WTC11 (cell line): ENCODE data around the gene CCDC198.

Source experiments
- ZBTB21 ChIP-seq: sonication (generic); formaldehyde crosslinking; IDR thresholded peaks from 2 replicates; pipeline ENCODE4 v1.8.1; 2023; ENCODE audit warnings: mild to moderate bottlenecking, missing genetic modification reagents, borderline replicate concordance
- TF ChIP-seq, protein P1 (sequence below): sonication (generic); formaldehyde crosslinking; IDR thresholded peaks from 2 replicates; pipeline ENCODE4 v1.8.0; 2022; ENCODE audit warnings: mild to moderate bottlenecking, missing genetic modification reagents
- TF ChIP-seq, protein P2 (sequence below): fragments of 200-600 bp; IDR thresholded peaks from 2 replicates; pipeline ENCODE4 v1.8.0; 2022; ENCODE audit warnings: antibody characterized with exemption

DNA sequence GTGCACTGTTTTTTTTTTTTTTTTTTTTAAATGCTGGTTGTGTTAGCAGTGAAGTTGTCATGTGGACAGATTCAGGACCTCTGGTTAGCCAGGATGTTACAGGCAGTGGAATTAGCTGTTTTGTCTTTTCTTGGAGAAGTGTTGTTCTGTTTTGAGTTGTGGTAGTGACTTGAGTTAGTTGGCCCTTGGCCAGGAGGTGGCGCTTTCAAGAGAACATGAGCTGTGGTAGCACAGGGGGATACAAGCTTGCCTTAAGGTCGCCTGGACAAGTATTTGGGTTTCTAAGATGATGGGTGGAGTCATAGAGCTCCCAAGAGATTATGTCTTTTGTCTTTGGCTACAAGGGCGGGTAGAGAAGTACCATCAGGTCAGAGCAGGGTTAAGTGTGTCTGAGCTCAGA is 33.3 kb upstream of the CCDC198 start:
- TF ChIP-seq, protein P1, sequence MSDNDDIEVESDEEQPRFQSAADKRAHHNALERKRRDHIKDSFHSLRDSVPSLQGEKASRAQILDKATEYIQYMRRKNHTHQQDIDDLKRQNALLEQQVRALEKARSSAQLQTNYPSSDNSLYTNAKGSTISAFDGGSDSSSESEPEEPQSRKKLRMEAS (CRISPR knock-in tag) = no peak
- TF ChIP-seq, protein P2, sequence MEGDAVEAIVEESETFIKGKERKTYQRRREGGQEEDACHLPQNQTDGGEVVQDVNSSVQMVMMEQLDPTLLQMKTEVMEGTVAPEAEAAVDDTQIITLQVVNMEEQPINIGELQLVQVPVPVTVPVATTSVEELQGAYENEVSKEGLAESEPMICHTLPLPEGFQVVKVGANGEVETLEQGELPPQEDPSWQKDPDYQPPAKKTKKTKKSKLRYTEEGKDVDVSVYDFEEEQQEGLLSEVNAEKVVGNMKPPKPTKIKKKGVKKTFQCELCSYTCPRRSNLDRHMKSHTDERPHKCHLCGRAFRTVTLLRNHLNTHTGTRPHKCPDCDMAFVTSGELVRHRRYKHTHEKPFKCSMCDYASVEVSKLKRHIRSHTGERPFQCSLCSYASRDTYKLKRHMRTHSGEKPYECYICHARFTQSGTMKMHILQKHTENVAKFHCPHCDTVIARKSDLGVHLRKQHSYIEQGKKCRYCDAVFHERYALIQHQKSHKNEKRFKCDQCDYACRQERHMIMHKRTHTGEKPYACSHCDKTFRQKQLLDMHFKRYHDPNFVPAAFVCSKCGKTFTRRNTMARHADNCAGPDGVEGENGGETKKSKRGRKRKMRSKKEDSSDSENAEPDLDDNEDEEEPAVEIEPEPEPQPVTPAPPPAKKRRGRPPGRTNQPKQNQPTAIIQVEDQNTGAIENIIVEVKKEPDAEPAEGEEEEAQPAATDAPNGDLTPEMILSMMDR = 0 out of 2 replicates have a peak, but pooled peaks have one; percentile 14
- no peak for TF ChIP-seq ZBTB21 (CRISPR knock-in tag)
